Spleen (tissue), 7 donors: ENCODE measurements around the gene RBM26.

ENCODE experiments used
- POLR2A ChIP-seq, 3 donors: fragments of 450-650 bp; IDR thresholded peaks; one replicate each; pipeline ENCODE4 v1.5.1; 2017; ENCODE audit warnings: antibody characterized with exemption in 3 of 3, mild to moderate bottlenecking in 1 of 3
- POLR2AphosphoS5 ChIP-seq, 3 donors: sonication (generic); formaldehyde crosslinking; IDR thresholded peaks; one replicate each; pipeline ENCODE4 v1.5.1; 2017; ENCODE audit warnings: antibody characterized with exemption in 3 of 3
- TF ChIP-seq, protein P1 (sequence below), 11 experiments: fragments of 200-600 bp in 7 of 11; fragments of 450-650 bp in 4 of 11; sonication (generic) in 4 of 11; IDR thresholded peaks in 8 of 11; conservative IDR thresholded peaks in 3 of 11; 1 replicate in 7 of 11; 2 replicates in 4 of 11; pipeline versions ENCODE4 v1.4.0 to v1.8.0; 2016 to 2021; ENCODE audit warnings: antibody characterized with exemption in 11 of 11, inconsistent platforms in 4 of 11, mild to moderate bottlenecking in 1 of 11
- donor health status: DM: no; HTN: no; CAD: no; lungs with moderate emphysema.
- donor health status: DM: no; HTN: no; CAD: no.
- donor health status: DM: no; HTN: no; CAD: no.

DNA sequence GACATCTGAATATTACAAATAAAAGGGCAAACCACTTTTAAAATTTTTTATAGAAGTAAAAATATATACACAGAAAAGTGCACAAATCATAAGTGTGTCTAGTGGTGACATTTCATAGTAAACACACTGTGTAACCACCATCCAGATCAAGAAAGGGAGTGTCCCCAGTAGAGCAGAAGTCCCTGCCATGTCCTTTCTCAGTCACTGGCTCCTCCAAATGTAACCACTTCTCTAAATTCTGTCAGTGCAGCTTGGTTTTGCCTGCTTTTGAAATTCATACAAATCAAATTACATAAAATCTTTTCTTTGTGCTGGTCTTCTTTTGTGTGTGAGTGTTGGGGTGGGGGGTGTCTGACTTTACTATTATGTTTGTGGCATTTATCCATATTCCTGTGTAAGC is 116.5 kb downstream of the RBM26 start:
- TF ChIP-seq, protein P1, sequence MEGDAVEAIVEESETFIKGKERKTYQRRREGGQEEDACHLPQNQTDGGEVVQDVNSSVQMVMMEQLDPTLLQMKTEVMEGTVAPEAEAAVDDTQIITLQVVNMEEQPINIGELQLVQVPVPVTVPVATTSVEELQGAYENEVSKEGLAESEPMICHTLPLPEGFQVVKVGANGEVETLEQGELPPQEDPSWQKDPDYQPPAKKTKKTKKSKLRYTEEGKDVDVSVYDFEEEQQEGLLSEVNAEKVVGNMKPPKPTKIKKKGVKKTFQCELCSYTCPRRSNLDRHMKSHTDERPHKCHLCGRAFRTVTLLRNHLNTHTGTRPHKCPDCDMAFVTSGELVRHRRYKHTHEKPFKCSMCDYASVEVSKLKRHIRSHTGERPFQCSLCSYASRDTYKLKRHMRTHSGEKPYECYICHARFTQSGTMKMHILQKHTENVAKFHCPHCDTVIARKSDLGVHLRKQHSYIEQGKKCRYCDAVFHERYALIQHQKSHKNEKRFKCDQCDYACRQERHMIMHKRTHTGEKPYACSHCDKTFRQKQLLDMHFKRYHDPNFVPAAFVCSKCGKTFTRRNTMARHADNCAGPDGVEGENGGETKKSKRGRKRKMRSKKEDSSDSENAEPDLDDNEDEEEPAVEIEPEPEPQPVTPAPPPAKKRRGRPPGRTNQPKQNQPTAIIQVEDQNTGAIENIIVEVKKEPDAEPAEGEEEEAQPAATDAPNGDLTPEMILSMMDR (IDR thresholded peaks at IDR 0.05 in 8 of 11, conservative IDR thresholded peaks at IDR 0.05 in 3 of 11): no peak
- TF ChIP-seq POLR2A (IDR thresholded peaks at IDR 0.05): no peak
- TF ChIP-seq POLR2AphosphoS5 (IDR thresholded peaks at IDR 0.05): no peak
